ENCODE results near the gene ITPR3. TPM values are rescaled to one million over a fixed set of nuclear protein-coding genes. Genes with fewer than 3 reads are reported as not detected.

ITPR3 gene
- total RNA-seq, 4 donors from 2014 or later = 161 to 265 (median 197) TPM

DNA sequence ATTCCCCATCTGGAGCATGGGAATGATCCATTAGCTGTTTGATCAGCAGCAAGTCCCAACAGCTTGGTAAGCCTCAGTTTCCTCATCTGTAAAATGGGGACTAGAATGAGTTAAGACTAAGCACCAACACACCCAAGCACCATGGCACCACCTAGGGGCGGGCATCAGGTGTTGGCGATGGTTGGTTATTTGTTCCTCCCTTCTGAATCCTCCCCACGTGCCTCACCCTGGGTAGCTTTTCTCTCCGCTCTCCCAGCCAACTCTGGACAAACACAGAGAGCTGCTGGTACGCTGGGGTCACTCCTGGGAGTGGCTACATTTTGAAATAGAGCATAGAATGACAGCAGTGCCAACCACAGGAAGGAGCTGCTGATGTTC is 13.3 kb upstream of the ITPR3 start:
- no peak for DNase-seq (ENCODE audit: low spot score in 2 of 2)
- 59 to 61% methylated on average over 5 of the region's 5 CpGs for WGBS, 2 donors
- TF ChIP-seq POLR2A (IDR thresholded peaks at IDR 0.05) = no peak
- TF ChIP-seq, protein P1, sequence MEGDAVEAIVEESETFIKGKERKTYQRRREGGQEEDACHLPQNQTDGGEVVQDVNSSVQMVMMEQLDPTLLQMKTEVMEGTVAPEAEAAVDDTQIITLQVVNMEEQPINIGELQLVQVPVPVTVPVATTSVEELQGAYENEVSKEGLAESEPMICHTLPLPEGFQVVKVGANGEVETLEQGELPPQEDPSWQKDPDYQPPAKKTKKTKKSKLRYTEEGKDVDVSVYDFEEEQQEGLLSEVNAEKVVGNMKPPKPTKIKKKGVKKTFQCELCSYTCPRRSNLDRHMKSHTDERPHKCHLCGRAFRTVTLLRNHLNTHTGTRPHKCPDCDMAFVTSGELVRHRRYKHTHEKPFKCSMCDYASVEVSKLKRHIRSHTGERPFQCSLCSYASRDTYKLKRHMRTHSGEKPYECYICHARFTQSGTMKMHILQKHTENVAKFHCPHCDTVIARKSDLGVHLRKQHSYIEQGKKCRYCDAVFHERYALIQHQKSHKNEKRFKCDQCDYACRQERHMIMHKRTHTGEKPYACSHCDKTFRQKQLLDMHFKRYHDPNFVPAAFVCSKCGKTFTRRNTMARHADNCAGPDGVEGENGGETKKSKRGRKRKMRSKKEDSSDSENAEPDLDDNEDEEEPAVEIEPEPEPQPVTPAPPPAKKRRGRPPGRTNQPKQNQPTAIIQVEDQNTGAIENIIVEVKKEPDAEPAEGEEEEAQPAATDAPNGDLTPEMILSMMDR (IDR thresholded peaks at IDR 0.05) = no peak
- intact Hi-C loops (cut with DNase I; ENCODE audit: low total_unique reads) = no loop called here
- no peak overlapping the region for H3K4me3 ChIP-seq (ENCODE audit: low read depth, poor library complexity, severe bottlenecking)

DNA sequence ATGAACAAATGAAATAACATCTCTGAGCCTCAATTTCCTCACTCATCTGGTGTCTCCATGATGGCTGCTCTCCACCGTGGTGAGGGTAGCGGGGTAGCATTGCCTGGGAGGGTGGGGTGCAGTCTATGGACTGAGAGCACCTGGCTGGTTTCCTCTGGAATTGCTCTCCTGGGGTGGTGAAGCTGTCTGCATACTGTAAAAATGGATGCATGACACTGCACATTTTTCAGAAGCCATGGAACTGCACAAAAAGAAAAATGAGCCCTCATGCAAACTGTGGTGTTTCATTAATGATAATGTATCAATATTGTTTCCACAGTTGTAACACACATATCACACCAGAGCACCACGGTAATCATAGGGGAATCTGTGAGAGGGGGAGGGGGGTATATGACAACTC is 12.1 kb upstream of the ITPR3 start:
- no peak overlapping the region for H3K4me3 ChIP-seq (ENCODE audit: low read depth, poor library complexity, severe bottlenecking)
- TF ChIP-seq POLR2A (IDR thresholded peaks at IDR 0.05) = no peak
- TF ChIP-seq, protein P1 (IDR thresholded peaks at IDR 0.05) = no peak
- WGBS, 2 donors = 54 to 59% methylated on average over 3 of the region's 3 CpGs
- DNase-seq (ENCODE audit: low spot score in 2 of 2) = no peak
- intact Hi-C loops (cut with DNase I; ENCODE audit: low total_unique reads) = no loop called here

DNA sequence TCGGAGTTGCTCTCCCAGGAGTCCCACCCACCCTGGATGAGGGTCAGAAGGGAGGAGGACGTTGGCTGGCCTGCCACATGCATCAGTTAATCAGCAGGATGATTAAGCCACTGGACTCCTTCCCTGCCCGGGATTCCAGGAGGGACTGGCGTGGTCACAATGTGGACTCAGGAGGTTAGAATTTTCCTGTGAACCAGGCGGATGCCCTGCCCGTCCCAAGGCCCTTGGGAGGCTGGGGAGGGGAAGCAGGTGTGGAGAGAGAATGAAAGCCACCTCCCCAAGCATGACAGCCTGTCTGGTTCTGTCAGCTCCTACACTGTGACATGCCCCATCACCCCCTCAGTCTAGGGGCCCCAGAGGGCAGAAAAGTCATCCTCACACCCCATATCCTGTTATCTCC is 11.6 kb upstream of the ITPR3 start:
- peak; percentile 62 to 95 for DNase-seq (ENCODE audit: low spot score in 2 of 2)

DNA sequence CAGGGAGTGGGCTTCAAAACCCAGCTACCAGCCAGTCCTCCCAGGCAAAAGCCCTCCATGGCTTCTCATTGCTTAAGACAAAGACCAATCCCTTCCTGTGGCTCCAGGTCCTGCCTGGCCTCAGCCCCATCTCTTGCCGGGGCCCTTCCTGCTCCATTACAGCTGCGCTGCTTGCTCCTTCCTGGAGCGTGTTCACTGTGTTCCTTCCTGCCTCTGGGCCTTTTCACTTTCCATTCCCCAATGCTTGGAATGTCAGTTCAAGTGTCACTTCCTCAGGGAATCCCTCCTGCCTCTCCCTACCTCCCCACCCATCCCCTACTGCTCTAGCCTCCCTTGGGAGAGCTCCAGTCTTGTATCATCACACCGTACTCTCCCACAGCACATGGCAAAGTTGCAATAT is 11.1 kb upstream of the ITPR3 start:
- no peak overlapping the region for H3K4me3 ChIP-seq (ENCODE audit: low read depth, poor library complexity, severe bottlenecking)
- TF ChIP-seq POLR2A (IDR thresholded peaks at IDR 0.05) = no peak
- TF ChIP-seq, protein P1 (IDR thresholded peaks at IDR 0.05) = no peak
- WGBS, 2 donors = 68% methylated on average over 4 of the region's 4 CpGs
- intact Hi-C loops (cut with DNase I; ENCODE audit: low total_unique reads) = no loop called here
- no peak for DNase-seq (ENCODE audit: low spot score in 2 of 2)

More for the DNA sequence above, 11.6 kb upstream of the ITPR3 start:
- no peak overlapping the region for H3K4me3 ChIP-seq (ENCODE audit: low read depth, poor library complexity, severe bottlenecking)
- 32 to 47% methylated on average over 6 of the region's 6 CpGs for WGBS, 2 donors
- TF ChIP-seq, protein P1 (IDR thresholded peaks at IDR 0.05) = no peak
- no peak for TF ChIP-seq POLR2A (IDR thresholded peaks at IDR 0.05)
- intact Hi-C loops (cut with DNase I; ENCODE audit: low total_unique reads) = no loop called here

DNA sequence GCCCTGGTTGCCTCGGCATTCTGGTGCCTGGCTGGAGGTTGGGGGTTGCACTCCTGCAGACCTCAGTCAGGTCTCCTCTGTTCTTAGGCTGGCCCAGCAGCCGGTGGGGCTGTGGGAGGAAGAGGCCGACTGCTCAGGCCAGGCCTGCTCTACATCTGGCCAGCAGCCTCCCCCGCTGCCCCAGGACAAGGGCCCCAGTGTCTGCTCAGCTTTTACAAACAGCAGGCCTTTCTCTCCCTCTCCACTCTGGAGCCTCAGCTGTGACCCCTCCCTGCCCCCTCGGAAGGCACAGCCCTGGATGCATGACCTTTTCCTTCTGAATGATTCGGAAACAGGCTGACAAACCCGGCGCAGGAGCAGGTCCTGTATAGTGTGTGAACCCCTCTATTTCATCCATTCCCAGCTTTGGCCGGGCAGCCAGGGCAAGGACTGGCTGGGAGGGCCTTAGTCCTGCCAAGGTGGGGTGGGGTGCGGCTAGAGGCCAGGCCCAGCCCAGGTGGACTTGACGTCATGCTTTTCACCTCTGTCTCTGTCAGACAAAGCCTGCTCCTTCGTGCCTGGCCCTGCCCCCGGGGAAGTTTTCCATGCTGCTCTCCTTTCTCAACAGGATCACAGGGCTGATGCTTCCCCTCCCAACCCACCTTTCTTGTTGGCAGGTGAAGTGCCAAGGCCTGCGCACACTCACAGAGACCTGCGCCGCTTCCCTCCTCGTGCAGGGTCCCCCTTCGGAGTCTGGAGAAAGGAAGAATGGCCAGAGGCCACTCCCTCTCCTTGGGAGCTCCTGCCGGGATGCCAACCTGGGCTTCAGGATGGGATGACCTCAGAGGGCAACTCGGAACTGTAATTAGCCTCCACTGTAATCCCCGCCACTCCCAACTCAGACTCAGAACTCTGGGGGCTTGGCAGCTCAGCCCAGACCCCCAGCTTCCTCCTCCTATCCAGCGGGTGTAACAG is 10.1 kb upstream of the ITPR3 start:
- DNase-seq (ENCODE audit: low spot score in 2 of 2) = no peak
- 82 to 90% methylated on average over 20 to 22 of the region's 22 CpGs for WGBS, 2 donors
- intact Hi-C loops (cut with DNase I; ENCODE audit: low total_unique reads) = no loop called here
- no peak overlapping the region for H3K4me3 ChIP-seq (ENCODE audit: low read depth, poor library complexity, severe bottlenecking)
- no peak for TF ChIP-seq POLR2A (IDR thresholded peaks at IDR 0.05)

DNA sequence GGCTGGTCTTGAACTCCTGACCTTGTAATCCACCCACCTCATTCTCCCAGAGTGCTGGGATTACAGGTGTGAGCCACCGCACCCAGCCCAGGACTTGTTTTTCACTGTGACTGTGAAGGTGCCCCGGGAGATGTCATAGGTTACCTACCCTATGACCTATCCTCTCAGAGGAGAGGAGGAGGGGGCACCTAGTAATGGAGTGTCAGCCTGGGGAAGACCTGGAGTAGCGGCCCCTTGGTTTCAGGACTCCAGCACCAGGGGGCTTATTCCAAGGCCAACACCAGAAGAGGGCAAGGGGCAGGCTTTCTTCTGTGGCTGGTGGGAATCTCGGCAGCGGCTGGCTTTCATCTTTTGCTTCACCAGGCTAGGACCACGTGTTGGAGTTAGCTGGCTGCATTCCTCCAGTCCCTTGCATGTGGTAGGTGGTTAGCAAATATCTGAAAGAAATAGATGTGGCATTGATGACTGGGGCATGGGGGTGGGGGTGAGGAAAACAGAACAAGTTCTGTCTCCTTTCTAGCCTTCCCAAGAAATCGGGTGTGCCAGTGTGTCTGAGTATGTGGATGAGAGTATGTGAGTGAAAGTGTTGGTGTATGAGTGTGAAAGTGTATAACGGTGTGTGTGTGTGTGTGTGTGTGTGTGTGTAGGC is 7.9 kb upstream of the ITPR3 start:
- TF ChIP-seq POLR2A (IDR thresholded peaks at IDR 0.05) = no peak
- TF ChIP-seq, protein P1 (IDR thresholded peaks at IDR 0.05) = peak in 1 of 3 donors; percentile 20
- 61% methylated on average over 8 of the region's 8 CpGs for WGBS, 2 donors
- H3K4me3 ChIP-seq (ENCODE audit: low read depth, poor library complexity, severe bottlenecking) = no peak overlapping the region
- no peak for DNase-seq (ENCODE audit: low spot score in 2 of 2)
- intact Hi-C loops (cut with DNase I; ENCODE audit: low total_unique reads) = no loop called here

Data from lower leg skin (tissue), 4 donors.